Thyroid gland (tissue), 4 donors: Measurements from ENCODE around the gene RAPH1.

ENCODE experiments used
- POLR2A ChIP-seq, 2 donors: fragments of 450-650 bp; IDR thresholded peaks; one replicate each; pipeline ENCODE4 v1.6.1; 2017; ENCODE audit warnings: antibody characterized with exemption in 2 of 2, mild to moderate bottlenecking in 2 of 2, moderate library complexity in 1 of 2
- TF ChIP-seq, protein P1 (sequence below), 6 experiments: fragments of 200-600 bp in 3 of 6; fragments of 450-650 bp in 3 of 6; sonication (generic) in 3 of 6; IDR thresholded peaks; one replicate each; pipeline ENCODE4 v1.5.1; 2016 to 2019; ENCODE audit warnings: antibody characterized with exemption in 6 of 6, mild to moderate bottlenecking in 2 of 6, inconsistent platforms in 1 of 6, moderate library complexity in 1 of 6

DNA sequence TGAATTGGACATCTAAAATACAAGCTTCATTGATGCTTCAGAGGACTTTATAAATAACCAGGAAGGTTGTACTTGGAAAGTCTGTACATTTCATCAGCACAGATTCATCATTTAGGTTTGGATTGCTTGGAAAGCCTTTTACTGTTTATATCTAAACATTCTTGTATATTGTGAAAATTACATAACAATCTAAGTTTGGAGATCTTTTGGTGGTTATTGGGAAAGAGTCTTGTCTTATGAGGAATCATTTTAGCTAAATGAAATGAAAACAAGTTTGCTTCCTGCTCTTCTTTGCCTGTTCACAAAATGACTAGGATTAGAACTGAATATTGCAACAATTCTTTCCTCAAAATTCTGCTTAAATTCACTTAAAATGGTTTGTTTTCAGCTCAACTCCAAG, 127.6 kb downstream of the RAPH1 start:
- TF ChIP-seq, protein P1, sequence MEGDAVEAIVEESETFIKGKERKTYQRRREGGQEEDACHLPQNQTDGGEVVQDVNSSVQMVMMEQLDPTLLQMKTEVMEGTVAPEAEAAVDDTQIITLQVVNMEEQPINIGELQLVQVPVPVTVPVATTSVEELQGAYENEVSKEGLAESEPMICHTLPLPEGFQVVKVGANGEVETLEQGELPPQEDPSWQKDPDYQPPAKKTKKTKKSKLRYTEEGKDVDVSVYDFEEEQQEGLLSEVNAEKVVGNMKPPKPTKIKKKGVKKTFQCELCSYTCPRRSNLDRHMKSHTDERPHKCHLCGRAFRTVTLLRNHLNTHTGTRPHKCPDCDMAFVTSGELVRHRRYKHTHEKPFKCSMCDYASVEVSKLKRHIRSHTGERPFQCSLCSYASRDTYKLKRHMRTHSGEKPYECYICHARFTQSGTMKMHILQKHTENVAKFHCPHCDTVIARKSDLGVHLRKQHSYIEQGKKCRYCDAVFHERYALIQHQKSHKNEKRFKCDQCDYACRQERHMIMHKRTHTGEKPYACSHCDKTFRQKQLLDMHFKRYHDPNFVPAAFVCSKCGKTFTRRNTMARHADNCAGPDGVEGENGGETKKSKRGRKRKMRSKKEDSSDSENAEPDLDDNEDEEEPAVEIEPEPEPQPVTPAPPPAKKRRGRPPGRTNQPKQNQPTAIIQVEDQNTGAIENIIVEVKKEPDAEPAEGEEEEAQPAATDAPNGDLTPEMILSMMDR (IDR thresholded peaks at IDR 0.05): no peak
- TF ChIP-seq POLR2A (IDR thresholded peaks at IDR 0.05): no peak
